SW480 (cell line): ENCODE measurements around the gene ADGRB2.

Source experiments
- DNase-seq: peaks from one replicate; pipeline ENCODE4 v3.0.0-alpha.2; 2016; ENCODE audit warnings: low spot score

The ADGRB2 gene

DNA sequence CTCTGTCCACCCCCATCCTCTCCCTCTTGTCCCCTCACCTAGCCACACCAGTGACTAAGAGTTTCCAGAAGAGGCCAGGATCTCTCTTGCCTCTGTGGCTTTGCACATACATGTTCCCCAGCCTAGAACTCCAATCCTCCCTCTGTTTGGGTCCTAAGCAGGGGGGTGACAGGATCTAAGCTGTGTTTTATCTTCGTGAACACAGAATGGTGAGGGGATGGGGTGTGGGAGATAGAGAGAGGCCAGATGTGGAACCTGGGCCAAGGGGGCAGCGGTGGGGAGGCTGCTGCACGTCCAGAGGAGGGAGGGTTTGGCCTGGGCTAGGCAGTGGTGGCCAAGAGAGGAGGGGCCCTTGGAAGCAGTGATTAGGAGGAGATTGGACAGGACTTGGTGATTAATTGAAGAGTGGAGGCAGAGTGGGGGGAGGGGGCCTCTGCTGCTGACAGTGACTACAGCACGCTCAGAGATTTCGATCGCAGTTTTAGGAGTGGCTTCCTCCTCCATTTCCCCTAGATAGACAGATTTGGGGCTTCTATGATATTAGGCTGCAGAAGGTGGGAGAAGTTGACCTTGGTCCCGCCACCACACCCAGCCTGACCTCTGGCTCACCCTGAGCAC lies 17.1 kb upstream of the ADGRB2 start:
- DNase-seq = no peak

DNA sequence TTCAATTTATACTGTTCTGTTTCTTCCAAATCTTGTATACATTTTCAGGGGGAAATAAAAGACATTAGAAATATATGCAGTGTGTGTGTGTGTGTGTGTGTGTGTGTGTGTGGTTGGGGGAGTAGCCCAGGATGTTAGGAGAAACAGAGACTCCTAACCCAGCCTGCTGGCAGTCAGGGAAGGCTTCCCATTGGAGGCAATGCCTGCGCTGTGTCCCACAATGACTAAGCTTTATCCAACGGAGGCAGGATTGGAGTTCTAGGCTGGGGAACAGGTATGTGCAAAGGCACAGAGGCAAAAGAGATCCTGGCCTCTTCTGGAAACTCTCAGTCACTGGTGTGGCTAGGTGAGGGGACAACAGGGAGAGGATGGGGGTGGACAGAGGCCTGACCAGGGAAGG lies 16.5 kb upstream of the ADGRB2 start:
- no peak for DNase-seq

DNA sequence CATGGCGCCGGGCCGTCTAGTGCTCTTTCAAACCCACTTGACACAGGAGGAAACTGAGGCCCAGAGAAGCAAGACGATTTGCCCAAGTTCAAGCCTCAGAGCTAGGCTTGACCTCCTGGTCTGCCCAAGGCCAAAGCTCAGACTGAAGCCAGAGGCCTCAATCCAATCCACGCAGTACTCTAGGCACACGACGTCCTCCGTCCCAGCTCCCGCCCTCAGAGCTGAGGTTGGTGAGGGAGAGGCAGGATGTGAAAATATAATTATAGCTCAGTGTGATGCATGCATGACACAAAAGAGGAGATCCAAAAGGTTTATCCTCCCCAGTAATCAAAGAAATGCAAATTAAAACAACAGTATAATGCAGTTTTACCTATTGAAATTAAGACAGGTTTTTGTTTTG lies 15.5 kb upstream of the ADGRB2 start:
- no peak for DNase-seq

DNA sequence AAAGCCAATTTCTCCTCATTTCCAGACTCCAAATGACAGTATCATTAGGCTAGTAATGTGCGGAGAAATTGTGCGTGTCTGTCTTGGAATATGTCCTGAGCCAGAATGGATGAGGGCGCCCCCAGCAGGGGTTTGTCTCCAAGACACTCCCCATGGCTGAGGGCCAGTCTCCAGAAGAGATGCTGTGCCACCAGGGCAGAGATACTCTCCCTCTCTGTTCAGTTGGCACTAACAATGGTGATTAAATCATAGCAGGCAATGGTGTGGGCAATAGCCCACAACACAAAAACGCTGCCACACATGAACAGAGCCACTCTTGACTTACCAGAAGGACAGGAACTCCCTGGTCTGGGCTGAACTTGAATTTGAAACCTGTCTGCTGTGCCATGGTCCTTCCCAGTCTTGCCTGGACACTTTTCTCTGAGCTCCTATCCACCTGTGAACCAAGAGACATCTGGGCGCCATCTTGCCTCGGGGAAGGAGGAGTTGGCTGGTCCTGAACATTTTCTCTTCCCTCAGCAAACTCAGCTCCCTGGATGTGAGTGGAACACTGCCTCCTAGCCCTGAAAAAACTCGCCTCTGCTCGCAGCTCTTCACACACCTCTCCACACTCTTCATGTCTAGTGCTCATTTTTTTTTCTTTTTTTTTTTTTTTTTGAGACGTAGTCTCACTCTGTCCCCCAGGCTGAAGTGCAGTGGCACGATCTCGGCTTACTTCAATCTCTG lies 14.8 kb upstream of the ADGRB2 start:
- DNase-seq = no peak

DNA sequence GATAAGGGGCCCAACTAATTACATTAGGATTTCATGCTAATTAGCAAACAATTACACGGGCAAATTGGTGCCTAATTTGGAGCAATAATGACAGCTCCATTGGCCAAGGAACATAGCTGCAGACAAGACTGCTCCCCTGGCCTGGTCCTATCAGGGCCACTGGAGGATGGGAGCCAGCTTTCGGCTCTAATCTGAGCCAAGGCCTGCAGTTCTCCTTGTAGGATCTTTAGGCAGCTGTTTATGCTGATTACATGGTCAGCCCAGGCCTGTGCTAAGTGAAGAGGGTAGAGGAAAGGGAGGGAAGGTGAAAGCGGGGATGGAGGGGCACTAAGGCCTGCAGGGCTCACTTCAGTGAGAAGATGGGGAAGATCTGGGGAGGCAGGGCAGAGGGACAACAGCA lies 12.4 kb upstream of the ADGRB2 start:
- DNase-seq = no peak

DNA sequence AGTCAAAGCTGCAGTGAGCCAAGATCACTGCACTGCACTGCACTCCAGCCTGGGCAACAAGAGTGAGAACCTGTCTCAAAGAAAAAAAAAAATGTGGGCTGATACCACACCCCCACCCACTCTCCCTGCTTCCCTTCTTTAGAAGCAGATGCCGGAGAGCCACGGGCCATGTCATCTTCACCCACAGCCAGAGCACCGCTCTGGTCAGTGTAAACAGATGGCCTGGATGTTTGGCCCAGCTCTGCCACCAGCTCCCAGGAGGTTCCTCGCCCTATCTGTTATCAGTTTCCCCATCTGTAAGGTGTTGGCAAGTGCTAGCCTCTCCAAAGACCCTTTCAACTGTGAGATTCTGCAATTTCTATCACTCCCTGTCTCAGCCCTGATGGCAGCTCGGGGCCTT lies 11.9 kb upstream of the ADGRB2 start:
- DNase-seq = no peak

DNA sequence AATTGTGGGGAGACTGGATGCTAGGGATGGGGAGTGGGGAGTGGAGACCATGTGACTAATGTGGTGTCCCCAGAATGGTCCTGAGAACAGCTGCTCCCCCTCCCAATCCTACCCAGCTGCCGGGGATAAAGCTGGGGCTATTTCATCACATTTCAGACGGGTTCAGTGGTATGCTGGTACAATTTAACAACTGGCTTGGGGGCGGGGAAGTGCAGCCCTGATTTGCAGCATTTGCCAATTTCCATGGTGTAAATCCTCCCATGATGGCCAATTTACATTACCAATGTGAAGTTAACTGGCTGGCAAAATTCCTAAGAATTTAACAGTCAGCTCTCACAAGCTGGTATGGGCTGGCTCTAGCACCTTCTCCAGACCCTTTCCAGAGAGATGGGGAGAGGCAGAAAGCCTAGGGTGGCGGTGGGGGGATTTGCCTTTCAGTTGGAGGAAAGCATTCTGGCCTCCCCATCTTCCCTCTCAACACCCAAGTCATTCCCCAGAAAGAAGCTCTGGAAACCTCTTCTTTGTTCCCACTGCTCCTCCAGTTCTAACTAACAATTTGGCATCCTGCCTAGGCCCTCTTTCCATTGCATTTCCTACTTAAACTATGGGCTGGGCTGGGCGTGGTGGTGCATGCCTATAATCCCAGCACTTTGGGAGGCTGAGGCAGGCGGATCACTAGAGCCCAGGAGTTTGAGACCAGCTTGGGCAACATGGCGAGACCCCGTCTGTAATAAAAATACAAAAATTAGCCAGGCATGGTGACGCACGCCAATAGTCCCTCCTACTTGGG lies 11.3 kb upstream of the ADGRB2 start:
- no peak for DNase-seq

DNA sequence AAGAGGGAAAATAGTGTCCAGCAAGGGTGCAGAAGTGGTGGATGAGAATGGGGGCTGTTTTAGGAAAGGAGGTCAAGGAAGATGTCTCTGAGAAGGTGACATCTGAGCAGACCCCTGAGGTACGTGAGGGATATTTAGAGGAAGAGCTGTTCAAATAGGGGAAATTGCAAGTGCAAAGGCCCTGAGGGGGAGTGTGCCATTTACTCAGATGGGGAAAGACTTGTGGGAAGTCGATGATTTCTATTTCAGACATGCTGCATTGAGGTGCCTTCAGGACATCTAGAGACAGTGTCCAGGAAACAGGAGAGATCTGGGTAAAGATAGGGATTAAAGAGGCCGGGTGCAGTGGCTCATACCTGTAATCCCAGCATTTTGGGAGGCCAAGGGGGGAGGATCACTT lies 10.4 kb upstream of the ADGRB2 start:
- DNase-seq = no peak

DNA sequence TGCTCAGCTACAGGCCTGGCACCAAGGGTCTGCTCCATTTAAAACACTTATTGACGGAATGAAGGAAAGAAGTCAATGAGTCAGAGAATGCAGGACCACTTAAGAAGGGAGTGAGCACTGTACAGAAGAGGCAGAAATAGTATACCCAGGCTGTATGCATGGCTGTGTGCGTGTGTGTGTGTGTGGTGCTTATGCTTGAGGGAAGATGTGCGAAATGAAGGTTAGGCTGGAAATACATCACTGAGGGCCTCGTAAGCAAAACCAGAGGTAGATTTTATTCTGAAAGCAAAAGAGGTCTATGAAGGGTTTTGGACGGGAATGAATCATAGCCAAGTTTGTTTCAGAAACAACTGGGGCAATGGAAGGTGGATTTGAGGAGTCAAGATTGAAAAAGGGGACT lies 9.7 kb upstream of the ADGRB2 start:
- DNase-seq = no peak

DNA sequence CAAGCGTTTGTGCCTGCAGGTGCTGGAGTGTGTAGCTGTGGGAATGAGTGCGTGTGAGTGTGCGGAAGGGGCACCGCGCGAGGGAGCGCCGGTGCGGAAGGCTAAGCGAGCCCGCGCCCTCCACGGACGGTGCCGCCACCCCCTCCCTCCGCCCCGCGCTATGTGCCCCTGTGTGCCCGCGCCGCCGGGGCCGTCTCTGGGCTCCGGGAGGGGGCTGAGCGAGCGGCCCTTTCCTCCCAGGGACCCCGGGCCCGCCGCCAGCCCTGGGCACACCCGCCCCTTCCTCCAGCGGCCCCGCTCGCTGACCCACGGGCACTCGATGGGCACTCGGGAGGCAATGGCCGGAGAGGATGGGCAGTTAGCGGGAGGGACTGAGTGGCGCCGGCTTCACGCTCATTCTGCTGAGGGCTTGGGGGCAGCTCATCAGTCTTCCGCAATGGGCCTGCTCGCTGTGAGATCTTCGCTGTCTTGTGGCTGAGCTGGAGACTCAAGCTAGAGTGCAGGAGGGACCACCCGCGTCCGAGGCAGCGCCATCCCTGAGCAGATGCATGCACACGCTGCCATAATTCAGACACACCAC lies 8.6 kb upstream of the ADGRB2 start:
- DNase-seq = no peak

DNA sequence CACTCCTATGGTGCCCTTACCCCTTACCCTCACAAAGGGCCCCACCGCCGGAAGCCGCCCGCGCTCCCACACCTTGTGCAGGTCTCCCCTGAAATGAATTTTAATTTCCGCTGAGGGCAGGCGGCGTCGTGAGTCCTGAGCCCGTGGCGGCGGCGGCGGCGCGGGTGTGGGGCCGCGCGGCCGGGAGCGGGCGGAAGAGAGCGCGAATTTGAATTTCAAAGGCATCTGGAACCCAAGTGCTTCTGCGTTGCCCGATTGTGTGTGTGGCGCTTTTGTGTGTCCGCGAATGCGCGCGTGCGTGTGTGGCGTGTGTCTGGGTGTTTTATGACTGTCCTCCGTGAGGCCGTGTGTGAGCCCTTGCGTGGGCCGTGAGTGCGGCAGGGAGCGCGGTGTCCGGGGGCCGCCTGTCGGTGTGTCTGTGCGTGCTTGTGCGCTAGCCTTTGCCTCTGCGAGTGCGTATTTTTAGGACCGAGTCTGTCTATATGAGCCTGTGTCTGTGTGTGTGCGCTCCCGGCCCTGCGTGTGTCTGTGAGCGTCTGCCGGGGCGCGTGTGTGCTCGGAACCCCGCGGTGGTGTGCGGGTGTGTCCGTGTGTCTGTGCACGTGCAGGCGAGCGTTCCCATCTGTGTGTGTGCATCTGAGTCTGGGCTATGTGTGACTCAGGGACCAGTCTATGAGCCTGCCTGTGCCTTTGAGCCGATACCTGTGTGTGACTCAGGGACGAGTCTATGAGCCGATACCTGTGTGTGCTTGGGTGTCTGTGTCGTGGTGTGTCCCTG lies 7.9 kb upstream of the ADGRB2 start:
- DNase-seq = no peak

DNA sequence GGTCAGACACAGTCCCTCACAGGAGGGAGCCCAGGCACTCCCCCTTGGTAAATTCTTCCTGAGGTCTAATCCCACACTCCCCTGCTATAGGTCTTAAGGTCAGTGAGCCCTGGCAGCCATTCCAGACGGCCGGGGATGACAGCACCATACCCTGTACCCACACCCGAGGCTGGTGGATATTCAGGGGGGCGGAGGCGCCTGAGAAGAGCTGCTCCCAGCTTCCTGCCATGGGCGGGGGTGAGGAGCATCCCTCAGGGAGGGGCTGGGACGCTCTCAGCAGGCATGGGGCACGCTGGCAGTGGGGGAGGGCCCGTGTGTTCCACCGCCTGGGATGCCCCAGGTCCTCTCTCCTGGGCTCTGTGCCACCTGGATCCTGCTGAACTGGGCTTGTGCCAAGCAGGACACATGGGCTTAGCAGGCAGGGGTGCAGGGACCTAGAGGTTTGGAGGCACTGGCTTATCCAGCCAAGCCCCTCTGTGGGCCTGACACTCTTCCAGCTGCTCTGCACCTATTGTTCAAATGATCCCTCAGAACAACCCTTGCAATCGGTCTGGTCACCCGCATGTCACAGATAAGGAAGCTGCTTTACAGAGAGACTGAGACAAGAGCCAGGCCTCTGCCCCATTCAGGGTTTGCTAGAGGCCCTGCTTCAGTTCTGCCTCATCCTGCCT lies 5.7 kb upstream of the ADGRB2 start:
- DNase-seq = no peak

DNA sequence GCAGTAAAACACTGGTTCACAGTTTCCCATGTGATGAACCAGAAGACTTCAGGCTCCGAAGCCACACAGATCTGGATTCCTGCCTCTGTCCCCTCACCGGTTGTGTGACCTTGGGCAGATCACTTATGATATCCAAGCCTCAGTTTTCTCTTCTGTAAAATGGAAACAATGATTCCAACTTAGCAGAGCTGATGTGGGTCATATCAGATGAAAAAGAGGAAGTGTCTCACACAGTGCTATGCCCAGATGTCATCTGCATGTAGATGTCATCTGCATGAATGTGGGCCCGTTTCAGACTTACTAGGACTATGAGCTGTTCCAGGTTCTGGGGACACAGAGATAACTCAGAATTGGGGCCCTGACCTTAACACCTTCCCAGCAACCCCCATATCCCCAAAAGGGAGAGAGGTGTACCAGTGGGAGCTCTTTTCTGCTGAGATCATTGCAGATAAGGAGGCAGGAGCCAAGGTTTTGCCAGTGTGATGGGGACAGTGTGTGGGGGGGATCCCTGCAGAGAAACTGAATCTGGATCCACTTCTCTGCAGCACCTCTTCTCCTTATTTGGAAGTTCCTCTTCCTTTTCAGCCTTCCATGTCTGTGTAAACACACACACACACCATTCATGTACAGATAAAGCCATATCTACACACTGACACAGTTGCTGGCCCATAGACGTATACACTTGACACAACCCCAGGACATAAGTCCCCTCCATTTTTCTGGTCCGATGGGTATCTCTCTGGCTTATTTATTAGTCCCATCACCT lies 5.0 kb upstream of the ADGRB2 start:
- DNase-seq = no peak

DNA sequence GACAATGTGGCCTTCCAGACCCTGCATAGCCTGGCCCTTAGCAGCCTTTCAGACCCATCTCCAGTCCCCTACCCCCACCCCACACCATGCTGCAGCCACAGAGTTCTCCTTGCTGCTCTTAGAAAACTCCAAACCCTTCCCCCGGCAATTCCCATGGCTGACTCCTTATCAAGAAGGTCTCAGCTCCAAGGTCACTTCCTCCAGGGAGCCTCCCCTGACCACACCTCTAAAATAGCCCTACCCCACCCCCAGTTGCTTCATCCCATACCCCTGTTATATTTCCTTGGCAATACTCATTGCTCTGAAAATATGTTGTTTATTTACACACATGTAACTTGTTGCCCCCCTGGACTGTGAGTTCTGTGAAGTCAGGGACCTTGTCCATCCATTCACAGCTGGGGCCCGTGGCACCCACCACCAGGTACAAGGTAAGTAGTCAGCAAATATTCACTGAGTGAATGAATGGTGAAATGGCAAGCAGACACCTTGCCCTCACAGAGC lies 4.3 kb upstream of the ADGRB2 start:
- DNase-seq = no peak

DNA sequence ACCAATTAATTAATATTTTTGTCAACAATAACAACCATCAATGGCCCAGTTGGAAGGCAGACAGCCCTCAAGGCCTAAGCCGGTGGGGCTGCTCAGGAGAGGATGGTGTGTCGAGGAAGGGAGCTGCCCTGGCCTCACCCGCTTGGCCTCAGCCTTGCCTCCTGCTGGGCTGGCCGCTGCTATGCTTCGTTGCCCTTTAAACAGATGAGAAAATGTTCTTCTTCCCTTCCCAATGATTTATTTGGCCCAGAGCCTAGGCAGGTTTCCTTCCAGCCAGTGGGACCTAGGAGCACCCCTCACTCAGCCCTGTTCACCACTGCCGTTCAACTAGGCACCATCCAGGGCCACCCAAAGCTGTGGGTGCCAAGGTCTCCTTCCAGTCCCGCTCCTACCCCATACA lies 3.1 kb upstream of the ADGRB2 start:
- DNase-seq = no peak

DNA sequence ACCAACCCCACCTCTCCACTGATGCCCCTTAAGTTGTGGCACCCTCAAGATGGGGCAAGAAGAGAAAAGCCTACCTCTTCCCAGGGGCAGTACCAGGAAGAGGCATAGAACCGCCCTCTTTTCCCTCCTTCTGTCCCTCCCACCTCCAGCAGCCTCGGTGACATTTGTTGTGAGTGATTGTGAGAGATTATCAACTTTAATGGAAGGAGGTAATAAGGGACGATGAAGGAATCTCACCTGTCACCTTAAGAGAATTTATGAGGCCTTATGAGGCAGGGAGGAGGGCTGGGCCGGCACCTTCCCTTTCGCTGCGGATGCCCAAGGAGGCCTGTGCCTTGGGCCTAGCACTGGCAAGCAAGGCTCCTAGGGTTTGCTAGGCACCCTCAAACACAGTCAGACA lies 1.4 kb upstream of the ADGRB2 start:
- DNase-seq = no peak

DNA sequence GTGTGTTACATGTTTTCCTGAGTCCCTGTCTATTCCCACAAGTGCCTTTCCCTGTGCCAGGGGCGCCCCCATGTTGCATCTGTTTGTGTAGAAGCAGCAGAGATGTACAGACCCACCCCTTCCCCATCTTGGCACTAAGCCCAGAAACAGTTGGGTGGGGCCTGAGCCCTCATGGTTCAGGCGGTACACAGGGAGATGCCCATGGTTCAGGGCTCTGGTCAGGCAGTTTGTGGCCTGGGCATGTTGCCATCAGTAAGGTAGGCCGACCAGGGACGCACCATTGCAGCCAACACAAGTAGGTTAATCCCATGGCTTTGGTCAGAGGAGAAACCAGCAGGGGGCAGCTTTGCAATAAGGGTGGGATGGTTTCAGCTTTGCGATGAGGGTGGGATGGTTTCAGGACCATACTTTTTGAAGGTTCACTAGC lies 914 bp upstream of the ADGRB2 start:
- peak; percentile 31 for DNase-seq

DNA sequence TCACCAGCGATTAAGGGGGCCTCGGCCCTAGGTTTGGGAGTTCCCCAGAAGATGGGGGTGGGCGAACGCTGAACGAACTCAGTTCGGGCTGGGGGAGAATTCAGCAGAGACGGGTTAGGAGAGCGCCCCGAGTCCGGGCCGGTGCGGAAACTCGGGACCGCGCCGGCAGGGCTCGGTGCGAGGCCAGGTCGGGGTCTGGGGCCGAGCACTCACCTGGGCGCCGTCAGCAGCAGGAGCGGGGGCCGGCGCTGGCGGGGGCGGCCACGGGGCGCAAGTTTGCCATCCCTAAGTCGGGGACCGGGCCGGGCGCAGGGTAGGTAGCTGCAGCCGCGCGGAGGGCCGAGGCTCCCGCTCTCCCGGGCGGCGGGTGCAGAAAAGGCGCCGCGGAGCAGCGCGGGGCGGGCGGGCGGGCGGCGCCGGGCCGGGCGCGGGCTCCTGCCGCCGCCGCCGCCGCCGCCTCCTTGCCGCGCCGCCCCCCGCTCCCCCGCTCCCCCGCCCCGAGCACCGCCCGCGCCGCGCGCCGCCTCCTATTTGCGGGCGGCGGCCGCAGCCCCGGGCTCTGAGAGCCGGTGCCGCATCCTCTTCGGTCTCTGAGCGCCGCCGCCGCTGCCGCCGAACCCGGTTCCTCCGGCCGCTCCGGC lies 349 bp downstream of the ADGRB2 start:
- no peak for DNase-seq

DNA sequence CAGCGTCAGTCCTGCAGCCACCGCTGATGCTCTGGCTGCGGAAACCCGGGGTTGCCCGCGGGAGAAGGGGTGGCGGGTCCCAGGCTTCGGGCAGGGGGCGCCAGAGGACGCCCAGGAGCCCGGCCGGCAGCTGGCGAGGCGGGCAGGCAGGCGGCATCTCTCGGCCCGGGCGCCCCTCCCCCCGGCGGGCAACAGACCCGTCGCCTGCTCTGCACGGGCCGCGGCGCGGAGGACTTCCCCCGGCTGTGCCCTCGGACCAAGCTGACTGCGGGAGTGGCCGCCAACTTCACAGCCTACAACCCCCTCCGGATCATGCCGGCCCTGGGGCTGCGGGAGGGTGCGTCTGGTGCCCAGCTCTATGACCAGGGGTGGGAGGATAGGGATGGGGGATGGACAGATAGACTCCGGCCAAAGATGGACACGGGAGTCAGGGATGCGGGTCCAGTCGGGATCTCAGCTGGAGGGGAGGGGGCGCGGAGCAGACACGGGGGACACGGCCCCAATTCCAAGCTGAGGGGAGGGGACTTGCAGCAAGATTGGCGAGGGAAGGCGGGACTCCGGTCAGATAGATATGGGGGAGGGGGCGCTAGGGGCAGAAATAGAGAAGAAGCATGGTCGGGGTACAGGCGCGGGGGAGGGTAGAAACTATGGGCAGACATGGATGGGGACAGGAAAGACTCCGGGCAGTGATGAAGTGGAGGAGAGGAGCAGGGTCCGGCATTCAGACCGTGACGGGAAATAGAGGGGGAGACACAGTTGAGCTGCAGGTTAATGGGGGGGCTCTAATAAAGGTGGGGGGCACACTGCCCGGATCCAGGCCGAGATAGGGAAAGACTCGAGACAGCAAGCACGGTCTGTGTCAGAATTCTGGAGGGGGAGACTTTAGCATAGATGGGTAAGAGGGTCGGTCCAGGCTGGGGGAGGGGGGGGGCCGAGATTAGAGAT lies 1.1 kb downstream of the ADGRB2 start:
- peak; percentile 71 for DNase-seq
